Measurements from ENCODE around the gene TRPV6.

Gene TRPV6

DNA sequence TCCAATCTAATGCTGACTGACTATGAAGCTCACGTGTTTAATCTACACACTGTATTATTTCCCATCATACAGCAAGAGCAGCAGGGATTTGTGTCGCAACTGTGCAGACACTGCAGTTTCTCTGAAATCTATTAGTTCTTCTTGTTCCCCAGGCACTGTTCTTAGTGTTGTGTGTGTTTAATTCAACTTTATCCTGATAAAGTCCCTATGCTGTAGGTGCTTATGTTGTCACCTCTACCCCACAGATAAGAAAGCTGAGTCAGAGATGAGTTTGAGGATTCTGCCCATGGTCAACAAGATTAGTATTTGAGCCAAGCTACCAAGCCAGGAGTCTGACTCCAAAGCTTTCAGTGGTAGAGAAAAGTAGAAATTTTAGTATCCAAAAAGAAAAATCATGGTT lies 53.1 kb downstream of the TRPV6 start:
- DNase-seq (ENCODE audit: low read depth) = no peak
- TF ChIP-seq CTCF (IDR thresholded peaks at IDR 0.05; ENCODE audit: insufficient read depth, low read depth, low read length, missing control alignments) = no peak
- no peak overlapping the region for H3K4me3 ChIP-seq (ENCODE audit: low read length)

- H3K4me3 ChIP-seq (ENCODE audit: low read length) = no peak overlapping the region
- DNase-seq (ENCODE audit: low read depth) = no peak
- no peak for TF ChIP-seq CTCF (IDR thresholded peaks at IDR 0.05; ENCODE audit: insufficient read depth, low read depth, low read length, missing control alignments)
Observed at GRCh38 chr7:142827951-142828500, 57.5 kb downstream of the TRPV6 start.

DNA sequence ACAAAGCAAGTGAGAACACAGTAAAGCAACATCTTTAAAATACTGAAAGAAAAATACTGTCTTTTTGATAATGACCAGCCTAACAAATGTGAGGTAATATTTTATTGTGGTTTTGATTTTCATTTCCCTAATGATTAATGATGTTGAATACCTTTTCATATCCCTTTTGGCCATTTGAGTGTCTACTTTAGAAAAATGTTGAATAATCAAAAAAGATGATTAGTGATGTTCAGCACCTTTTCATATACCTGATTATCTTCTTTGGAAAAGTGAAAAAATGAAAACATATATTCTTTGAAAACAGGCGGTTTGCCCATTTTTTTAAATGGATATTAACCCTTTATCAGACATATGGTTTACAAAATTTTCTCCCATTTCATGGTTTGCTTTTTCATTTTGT lies 62.8 kb downstream of the TRPV6 start:
- DNase-seq (ENCODE audit: low read depth) = no peak
- TF ChIP-seq CTCF (IDR thresholded peaks at IDR 0.05; ENCODE audit: insufficient read depth, low read depth, low read length, missing control alignments) = no peak

More for the DNA sequence above, 62.8 kb downstream of the TRPV6 start:
- H3K4me3 ChIP-seq (ENCODE audit: low read length) = no peak overlapping the region
